Measurements from ENCODE around the gene SLC5A1. TPM values are rescaled to one million over a fixed set of nuclear protein-coding genes. Genes with fewer than 3 reads are reported as not detected.

The SLC5A1 gene
- 0.07 TPM in 1 of 2 replicates, not detected in the other for polyA plus RNA-seq

GRCh38 chr22:32042924-32043323 is at the start of gene SLC5A1:
TSS of gene SLC5A1 (plus strand) at chr22:32043261. CDS start at chr22:32043282, 21 bp downstream.

GRCh38 chr22:32158712-32159533 is 115.9 kb downstream of the SLC5A1 start, which contains the start of gene C22orf42:
TSS of gene C22orf42 (minus strand) at chr22:32159303. CDS start at chr22:32159215, 88 bp downstream.

Other genes with a start within 250 kb of the SLC5A1 start
- gene YWHAH, start 98.7 kb upstream of the SLC5A1 start, polyA plus RNA-seq, result 3,631 and 4,487 TPM in 2 replicates
- not detected in 2 replicates for gene C22orf42, start 116.0 kb downstream of the SLC5A1 start, polyA plus RNA-seq
- gene RFPL2, start 161.8 kb downstream of the SLC5A1 start, polyA plus RNA-seq, result 6.4 and 6.5 TPM in 2 replicates
- 0.22 and 0.39 TPM in 2 replicates for gene SLC5A4, start 212.1 kb downstream of the SLC5A1 start, polyA plus RNA-seq

Data from Purkinje cell (primary cell).